GM21737 (cell line): Measurements from ENCODE around the gene DYNC2I2.
"Not testable (repeated sequence)": the region's sequence is repeated elsewhere in the genome, so short reads cannot be mapped to it uniquely, and the experiment has no call there.

Source experiments
- ATAC-seq: cut with Tn5 transposase; IDR thresholded peaks from one replicate; pipeline ENCODE4 v1.9.1; 2021; ENCODE audit warnings: mild to moderate bottlenecking, moderate library complexity; ENCODE audit not compliant: unreplicated experiment

The DYNC2I2 gene

DNA sequence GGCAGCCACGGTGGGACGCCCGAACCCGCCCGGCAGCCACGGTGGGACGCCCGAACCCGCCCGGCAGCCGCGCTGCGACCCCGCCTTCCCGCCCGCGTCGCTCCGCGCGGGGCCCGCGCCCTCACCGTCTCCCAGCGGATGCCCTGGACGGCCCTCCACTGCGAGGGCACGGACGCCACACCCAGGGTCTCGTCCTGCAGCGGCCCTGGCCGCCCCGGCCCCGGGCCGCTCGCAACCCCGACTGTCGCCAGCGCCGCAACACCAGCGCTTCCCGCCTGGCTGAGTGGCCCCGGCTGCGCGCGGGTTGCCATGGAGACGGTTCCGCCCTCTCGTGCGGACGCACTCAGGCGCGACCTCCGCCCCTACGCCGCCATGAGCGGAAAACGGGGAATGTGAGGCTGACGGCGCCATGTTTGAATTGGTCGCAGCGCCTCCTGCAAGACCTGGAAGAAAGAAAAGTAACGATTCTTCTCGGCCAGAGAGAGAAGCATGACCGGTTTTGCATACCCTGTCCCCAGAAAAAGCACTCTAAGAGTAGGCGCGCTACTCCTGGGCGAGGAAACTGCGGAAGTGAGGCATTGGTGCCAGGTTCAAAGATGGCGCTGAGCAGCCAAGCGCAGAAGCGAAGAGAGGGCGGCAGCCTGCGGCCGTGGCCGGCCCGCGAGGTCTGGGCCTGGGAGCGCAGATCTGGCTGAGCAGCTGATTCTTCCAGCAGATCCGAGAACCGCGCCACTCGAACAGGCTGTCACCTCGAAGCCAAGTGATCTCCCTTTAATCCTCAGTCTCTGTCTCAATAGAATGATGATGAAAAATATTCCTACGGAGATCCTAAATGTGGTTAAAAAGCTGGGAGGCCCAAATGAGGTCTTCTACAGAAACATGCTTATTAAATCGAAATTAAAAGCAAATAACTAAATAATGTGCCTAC, at the start of gene DYNC2I2:
DYNC2I2 (minus strand) TSS at position 432 of the 928 bp plus-strand sequence; CDS start at position 311, 121 bp downstream.
- ATAC-seq: peak; percentile 67

GRCh38 chr9:128706045-128706444, 49.4 kb upstream of the DYNC2I2 start:
- no peak for ATAC-seq

DNA sequence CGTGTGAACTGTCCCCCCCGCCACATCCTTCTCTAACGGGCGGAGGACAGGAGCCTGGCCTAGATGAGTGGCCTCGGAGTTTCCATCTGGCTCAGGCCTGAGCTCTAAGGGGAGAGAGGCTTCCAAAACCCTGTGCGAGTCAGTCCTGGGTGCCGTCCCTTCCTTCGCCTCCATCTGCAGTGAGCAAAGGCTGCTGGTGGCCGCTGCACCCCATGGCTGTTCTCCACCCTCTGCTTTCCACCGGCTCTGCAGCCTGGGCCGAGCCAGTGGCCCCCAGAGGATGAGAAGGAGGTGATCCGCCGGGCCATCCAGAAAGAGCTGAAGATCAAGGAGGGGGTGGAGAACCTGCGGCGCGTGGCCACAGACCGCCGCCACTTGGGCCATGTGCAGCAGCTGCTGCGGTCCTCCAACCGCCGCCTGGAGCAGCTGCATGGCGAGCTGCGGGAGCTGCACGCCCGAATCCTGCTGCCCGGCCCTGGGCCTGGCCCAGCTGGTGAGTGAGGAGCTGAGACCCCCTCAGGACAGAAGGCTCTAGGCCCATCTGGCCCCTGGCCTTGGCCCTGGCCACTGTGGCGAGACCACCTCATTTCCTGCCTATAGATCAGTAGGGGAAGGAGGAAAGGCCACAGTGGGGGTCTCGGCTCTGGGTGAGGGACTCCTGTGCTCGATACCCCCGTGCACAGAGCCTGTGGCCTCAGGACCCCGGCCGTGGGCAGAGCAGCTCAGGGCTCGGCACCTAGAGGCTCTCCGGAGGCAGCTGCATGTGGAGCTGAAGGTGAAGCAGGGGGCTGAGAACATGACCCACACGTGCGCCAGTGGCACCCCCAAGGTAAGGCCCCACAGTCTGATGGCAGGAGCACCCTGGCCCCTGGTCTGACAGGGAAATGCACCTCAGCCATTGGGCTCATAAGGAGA, 48.7 kb upstream of the DYNC2I2 start:
- ATAC-seq: no peak

- no peak for ATAC-seq
Observed at GRCh38 chr9:128704356-128704670, 47.7 kb upstream of the DYNC2I2 start.

DNA sequence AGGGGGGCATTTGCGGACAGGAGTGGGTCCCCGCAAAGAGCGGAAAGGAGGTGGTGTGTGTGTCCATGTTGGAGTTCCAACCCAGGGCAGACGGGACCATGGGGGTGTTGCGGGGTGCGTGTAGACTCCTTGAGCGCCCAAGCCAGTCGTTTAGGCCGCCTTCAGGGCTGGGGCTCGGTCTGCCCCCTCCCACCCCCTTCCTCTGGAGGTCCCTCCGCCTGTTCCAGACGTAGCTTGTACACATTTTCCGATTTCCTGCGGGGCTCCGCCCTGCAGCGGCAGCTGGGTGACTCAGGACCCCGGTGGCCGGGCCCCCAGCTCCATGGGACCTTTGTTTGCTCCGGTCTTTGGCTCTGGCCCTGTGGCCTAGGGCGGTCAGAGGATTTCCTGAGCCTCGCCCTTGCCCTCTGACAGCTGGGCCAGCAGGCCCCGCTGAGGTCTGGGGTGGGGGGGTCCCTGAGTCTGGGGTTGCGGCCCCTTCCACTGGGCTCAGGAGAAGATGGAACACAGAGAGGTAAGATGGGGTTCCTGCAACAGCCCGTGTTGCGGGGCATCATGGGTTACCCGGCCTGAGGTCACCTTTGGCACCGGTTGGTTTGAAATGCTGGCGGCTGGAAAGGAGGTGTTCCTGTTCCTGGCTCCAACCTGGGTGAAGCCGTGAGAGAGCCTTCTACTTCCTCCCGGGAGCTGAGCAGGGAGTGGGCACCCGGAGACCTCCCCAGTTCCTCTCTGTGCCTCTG, 47.1 kb upstream of the DYNC2I2 start:
- ATAC-seq: no peak

DNA sequence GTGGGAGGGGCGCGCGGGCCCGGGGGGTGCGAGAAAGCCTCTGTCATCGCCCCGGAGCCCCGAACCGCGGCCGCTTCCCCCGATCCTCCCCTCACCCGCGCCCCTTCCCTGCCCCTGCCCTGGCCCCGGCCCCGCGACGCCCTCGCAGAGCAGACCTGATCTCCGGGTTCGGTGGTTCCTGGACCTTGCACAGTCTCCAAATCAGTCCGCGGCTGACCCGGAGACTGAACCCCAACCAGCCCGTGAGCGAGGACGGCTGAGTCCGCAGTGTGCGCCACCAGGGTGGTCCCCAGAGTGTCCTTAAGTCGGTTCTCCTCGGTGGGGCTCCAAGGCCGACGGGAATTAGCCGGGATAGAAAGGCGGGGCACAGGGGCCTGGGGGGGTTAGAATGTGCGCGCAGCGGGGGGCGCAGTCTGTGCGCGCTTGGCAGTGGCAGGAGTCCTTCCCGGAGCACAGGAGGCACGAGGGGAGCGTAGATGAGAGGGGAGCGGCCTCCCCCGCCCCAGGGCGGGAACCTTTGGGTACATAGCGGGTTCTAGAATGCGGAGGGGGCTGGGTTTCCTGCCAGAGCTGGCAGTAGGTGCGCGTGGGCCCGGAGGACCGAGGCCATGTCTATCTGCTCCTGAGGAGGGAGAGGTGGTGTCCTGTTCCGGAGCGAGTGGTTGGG, 46.4 kb upstream of the DYNC2I2 start:
- no peak for ATAC-seq

DNA sequence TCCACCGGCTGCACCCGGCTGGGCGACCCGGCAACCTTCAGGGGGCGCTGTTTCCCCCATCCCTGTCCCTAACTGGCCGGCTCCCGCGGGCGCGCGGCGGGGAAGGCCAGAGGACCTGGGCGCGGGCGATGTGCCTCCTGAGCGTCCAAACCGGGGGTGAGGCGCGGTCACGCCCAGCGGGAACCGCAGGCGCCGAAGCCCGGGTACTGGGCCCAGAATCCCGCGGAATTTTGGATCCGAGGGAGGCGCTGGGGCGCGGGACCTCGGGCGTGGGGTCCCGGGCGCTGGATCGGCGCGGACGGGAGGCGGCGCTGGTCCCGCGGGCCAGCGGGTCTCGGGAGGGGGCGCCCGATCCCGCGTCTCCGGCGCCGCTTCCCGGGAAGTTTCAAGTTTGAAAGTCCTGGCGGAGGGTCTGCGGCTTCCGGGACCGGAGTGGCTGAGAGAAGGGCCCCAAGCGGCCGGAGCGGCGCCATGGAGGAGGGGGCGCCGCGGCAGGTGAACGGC, 45.9 kb upstream of the DYNC2I2 start, which contains the start of gene PKN3:
PKN3 (plus strand) TSS at position 59 of the 504 bp plus-strand sequence; CDS start at position 472, 413 bp downstream.
- peak; percentile 76 for ATAC-seq

- ATAC-seq: no peak
Observed at GRCh38 chr9:128701227-128701854, 44.7 kb upstream of the DYNC2I2 start.

DNA sequence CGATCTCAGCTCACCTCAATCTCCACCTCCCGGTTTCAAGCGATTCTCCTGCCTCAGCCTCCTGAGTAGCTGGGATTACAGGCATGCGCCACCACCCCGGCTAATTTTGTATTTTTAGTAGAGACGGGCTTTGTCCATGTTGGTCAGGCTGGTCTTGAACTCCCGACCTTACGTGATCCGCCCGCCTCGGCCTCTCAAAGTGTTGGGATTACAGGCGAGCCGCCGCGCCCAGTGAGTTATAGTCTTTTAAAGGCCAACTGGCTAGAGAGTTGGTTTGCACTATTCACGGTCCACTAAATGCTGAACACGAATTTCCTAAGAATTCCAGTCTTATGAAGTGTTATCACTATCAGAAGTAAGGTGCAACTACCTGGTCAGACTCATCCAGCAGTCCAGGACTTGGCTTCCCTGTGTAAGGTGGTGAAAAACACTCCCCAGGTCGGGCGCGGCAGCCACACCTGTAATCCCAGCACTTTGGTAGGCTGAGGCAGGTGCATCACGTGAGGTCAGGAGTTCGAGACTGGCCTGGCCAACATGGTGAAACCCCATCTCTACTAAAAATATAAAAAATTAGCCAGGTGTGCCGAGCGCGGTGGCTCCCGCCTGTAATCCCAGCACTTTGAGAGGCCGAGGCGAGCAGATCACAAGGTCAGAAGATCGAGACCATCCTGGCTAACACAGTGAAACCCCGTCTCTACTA, 42.6 kb upstream of the DYNC2I2 start:
- ATAC-seq: not testable (repeated sequence)

DNA sequence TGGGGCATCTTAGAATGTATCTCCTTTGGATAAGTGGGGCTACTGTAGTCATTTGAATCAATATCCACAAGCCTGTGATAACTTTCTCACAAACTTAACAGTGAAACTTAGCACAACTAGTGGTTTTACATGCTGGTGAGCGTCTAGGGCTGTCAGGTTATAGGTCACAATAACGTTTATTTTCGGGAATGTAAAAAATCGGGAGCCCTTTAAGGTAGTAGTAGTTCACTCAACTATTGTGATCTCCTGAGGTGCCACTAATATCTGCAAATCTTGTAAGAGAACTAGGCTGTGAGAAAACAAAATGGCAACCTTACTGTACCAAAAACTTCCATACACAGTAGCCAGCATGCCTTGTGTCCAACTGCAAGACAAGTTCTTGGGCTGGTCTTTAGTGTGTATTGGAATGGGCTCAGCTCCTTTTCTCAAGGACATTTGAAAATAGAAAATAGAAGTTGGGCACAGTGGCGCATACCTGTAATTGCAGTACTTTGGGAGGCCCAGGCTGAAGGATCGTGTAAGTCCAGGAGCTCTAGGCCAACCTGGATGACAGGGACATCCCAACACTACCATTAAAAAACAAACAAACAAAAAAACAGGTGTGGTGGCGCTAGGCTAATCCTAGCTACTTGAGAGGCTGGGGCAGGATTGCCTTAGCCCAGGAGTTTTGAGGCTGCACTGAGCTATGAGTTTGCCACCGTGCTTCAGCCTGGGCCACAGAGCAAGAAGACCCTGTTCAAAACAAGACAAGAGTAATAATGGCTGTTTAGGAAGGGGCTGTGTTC, 40.5 kb upstream of the DYNC2I2 start:
- ATAC-seq: no peak

GRCh38 chr9:128694344-128694743, 37.7 kb upstream of the DYNC2I2 start:
- ATAC-seq: no peak

GRCh38 chr9:128693738-128694137, 37.1 kb upstream of the DYNC2I2 start:
- not testable (repeated sequence) for ATAC-seq

DNA sequence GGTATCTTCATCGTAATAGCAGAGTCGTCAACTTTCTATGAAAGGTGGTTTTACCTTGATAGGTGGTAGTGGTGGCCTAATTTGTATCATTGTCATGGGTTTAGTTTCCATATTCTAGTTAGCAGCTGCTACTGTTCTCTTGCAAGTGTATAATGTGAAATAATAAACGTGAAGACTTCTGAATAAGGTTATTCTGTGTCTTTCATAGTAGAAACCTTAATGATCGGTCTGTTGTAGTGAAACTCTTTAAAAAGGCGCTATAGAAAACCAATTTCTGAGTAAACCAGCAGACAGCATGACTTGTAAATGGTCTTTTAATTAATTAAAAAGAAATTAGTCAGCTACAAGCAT, 34.0 kb upstream of the DYNC2I2 start:
- no peak for ATAC-seq

DNA sequence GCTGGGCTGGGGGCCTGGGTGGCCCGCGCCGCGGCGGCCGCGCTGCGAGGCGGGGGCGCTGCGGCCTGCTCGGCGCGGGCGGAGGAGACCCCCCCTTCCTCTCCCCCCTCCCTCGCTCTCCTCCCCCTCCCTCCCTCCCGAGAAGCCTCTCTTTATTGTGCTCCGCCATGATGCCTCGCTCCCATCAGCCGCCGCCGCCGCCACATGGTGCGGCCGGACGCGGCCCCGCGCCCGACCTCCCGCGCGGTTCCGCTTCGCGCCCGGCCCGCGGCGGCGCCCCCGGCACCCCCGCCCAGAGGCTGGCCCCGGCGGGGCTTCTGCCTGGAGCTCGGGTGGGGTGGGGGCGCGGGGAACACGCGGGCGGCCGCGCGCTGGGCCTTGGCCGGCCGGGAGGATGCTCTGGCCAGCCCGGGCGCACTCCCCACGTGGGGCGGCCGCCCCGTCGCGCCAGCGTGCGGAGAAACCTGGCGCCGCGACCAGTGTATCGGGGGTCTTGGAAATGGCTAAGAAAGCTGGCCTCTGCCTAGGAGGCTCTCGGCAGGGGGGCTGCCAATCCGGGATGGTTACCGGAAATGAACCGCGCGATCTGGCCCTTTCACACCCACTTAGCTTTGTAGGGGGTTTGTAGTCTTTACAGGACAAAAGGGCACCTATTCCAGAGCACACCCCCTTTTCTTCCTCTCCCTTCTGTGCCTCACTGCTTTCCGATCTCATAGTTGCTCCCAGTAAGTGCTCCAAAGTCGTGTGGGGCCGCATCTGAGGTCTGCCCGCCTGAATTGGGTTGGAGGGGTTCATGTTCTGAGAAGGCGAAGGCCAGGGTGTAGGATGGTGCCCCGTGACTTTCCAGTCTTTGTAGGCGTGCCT, 33.4 kb upstream of the DYNC2I2 start:
- ATAC-seq: no peak

DNA sequence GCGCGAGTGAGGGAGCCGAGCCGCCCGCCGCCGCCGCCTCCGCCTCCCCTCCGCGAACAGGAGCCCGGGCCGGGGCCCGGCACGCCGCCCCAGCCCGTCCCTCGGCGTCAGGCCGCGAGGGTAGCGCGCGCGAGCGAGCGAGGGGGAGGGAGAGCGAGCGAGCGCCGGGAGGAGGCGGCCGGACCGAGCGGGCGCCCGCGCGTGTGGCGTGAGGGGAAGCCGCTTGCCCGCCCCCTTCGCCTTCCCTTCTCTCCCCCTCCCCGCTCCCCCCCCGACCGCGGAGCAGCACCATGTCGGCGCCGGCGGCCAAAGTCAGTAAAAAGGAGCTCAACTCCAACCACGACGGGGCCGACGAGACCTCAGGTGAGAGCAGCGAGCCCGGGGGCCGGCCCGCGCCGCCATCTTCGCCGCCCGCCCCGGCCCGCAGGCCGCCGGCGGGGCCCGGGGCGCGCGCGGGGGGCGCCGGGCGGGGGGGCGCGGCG, 32.7 kb upstream of the DYNC2I2 start:
- ATAC-seq: peak; percentile 22

GRCh38 chr9:128688501-128689292, 32.0 kb upstream of the DYNC2I2 start, which contains the start of gene SET:
Gene SET, plus strand, starts transcription at chr9:128689222. Its CDS starts 361 bp downstream, at chr9:128689583.
- ATAC-seq: peak; percentile 63
